ENCODE measurements around the gene MBNL1. TPM values are rescaled to one million over a fixed set of nuclear protein-coding genes. Genes with fewer than 3 reads are reported as not detected.

The MBNL1 gene
- total RNA-seq, 1 experiment from 2014 or later: 140 TPM

DNA sequence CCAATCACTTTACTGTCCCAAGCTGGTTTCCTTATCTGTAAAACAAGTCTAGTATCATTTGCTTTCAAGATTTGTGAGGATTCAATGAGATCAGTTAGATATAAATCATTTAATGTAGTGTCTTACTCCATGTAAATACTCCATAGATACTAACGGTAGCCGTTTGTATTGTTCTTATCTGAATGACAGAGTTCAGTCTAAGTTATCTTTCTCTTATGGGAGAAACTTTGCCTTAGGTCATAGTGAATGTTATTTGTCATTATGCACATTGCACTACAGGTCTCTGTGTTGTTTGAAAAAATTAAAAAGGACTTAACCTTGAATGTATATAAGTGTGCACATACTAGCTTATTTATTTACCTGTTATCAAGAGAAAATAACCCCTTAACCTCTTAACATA is 44.7 kb downstream of the MBNL1 start:
- no TSS peak for BruUV-seq (replicated peaks)
- ChIA-PET CTCF (interaction anchor here (0.7 kb wide), 1 partner anchor 476 kb away, joined by 5 read pairs; no protein-coding TSS in a partner anchor), POLR2A (no interaction called here)
- no peak for DNase-seq (ENCODE audit: low read depth, low spot score)
- Histone ChIP-seq H3K36me3 (ENCODE audit: control insufficient read depth, insufficient read depth, low read length) (no peaks in the 10 kb centered on the region), H3K27me3 (ENCODE audit: control insufficient read depth, insufficient read depth, low read length) (no peaks in the 10 kb centered on the region), H3K4me1 (ENCODE audit: control insufficient read depth, insufficient read depth, low read length) (peaks cover 53% of the 10 kb centered on the region), H3K27ac (ENCODE audit: low read length) (no peak overlapping the region; the same call in 1 of the 2 replicates), H3K4me3 (ENCODE audit: low read depth in 2 of 2, low read length in 2 of 2) (no peak overlapping the region), H3K9me3 (ENCODE audit: control insufficient read depth, insufficient read depth, low read depth, low read length) (no peaks in the 10 kb centered on the region)
- intact Hi-C loops (cut with micrococcal nuclease; ENCODE audit: unreplicated experiment) (no loop called here), in situ Hi-C loops (cut with HindIII; ENCODE audit: low pct_unique_long_range_greater_than_20kb, low sequenced_read_pairs) (no loop called here)
- TF ChIP-seq, protein P1, sequence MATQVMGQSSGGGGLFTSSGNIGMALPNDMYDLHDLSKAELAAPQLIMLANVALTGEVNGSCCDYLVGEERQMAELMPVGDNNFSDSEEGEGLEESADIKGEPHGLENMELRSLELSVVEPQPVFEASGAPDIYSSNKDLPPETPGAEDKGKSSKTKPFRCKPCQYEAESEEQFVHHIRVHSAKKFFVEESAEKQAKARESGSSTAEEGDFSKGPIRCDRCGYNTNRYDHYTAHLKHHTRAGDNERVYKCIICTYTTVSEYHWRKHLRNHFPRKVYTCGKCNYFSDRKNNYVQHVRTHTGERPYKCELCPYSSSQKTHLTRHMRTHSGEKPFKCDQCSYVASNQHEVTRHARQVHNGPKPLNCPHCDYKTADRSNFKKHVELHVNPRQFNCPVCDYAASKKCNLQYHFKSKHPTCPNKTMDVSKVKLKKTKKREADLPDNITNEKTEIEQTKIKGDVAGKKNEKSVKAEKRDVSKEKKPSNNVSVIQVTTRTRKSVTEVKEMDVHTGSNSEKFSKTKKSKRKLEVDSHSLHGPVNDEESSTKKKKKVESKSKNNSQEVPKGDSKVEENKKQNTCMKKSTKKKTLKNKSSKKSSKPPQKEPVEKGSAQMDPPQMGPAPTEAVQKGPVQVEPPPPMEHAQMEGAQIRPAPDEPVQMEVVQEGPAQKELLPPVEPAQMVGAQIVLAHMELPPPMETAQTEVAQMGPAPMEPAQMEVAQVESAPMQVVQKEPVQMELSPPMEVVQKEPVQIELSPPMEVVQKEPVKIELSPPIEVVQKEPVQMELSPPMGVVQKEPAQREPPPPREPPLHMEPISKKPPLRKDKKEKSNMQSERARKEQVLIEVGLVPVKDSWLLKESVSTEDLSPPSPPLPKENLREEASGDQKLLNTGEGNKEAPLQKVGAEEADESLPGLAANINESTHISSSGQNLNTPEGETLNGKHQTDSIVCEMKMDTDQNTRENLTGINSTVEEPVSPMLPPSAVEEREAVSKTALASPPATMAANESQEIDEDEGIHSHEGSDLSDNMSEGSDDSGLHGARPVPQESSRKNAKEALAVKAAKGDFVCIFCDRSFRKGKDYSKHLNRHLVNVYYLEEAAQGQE (IDR thresholded peaks at IDR 0.05; ENCODE audit: insufficient read depth in 1 of 2, low read depth in 2 of 2, low read length in 1 of 2): no peak
- TF ChIP-seq CTCF (IDR thresholded peaks at IDR 0.05) (no peak), TCF7L2 (IDR thresholded peaks at IDR 0.05; ENCODE audit: low read depth, low read length) (no peak), POLR2AphosphoS5 (IDR thresholded peaks at IDR 0.05; ENCODE audit: low read depth, low read length) (no peak)
- ATAC-seq: no peak

- TF ChIP-seq SIN3A (IDR thresholded peaks at IDR 0.05; ENCODE audit: borderline replicate concordance, insufficient read depth, low read depth, low read length) (no peak), TCF7L2 (IDR thresholded peaks at IDR 0.05; ENCODE audit: low read depth, low read length) (no peak)
- Histone ChIP-seq H3K27me3 (ENCODE audit: control insufficient read depth, insufficient read depth, low read length) (no peaks in the 10 kb centered on the region), H3K36me3 (ENCODE audit: control insufficient read depth, insufficient read depth, low read length) (no peaks in the 10 kb centered on the region), H3K4me1 (ENCODE audit: control insufficient read depth, insufficient read depth, low read length) (peaks cover 49% of the 10 kb centered on the region), H3K27ac (ENCODE audit: low read length) (no peak overlapping the region), H3K4me3 (ENCODE audit: low read depth in 2 of 2, low read length in 2 of 2) (no peak overlapping the region), H3K9me3 (ENCODE audit: control insufficient read depth, insufficient read depth, low read depth, low read length) (no peaks in the 10 kb centered on the region)
- BruUV-seq (replicated peaks): no TSS peak
- in situ Hi-C loops (cut with HindIII; ENCODE audit: low pct_unique_long_range_greater_than_20kb, low sequenced_read_pairs): no loop called here
- intact Hi-C loops (cut with micrococcal nuclease; ENCODE audit: unreplicated experiment): no loop called here
- ATAC-seq (no peak), DNase-seq (ENCODE audit: low read depth, low spot score) (no peak)
- ChIA-PET POLR2A (no interaction called here), CTCF (interaction anchor here (0.7 kb wide), 1 partner anchor 476 kb away, joined by 5 read pairs; no protein-coding TSS in a partner anchor)
These were observed 45.2 kb downstream of the MBNL1 start for GRCh38 chr3:152313914-152314313.

GRCh38 chr3:152314677-152315353 is 46.1 kb downstream of the MBNL1 start:
- ATAC-seq: no peak

More at GRCh38 chr3:152314677-152315353, 46.1 kb downstream of the MBNL1 start:
- ChIA-PET CTCF (interaction anchor here (0.6 to 0.7 kb wide), 2 partner anchors 38 to 157 kb away, joined by 3 to 4 read pairs; no protein-coding TSS in a partner anchor), POLR2A (no interaction called here)
- Histone ChIP-seq H3K4me3 (ENCODE audit: low read depth in 2 of 2, low read length in 2 of 2) (no peak overlapping the region), H3K36me3 (ENCODE audit: control insufficient read depth, insufficient read depth, low read length) (no peaks in the 10 kb centered on the region), H3K4me1 (ENCODE audit: control insufficient read depth, insufficient read depth, low read length) (peaks cover 40% of the 10 kb centered on the region), H3K9me3 (ENCODE audit: control insufficient read depth, insufficient read depth, low read depth, low read length) (no peaks in the 10 kb centered on the region), H3K27me3 (ENCODE audit: control insufficient read depth, insufficient read depth, low read length) (no peaks in the 10 kb centered on the region), H3K27ac (ENCODE audit: low read length) (peak overlapping the region; percentile 62)
- DNase-seq (ENCODE audit: low read depth, low spot score): no peak
- TF ChIP-seq SIN3A (IDR thresholded peaks at IDR 0.05; ENCODE audit: borderline replicate concordance, insufficient read depth, low read depth, low read length) (no peak), POLR2AphosphoS5 (IDR thresholded peaks at IDR 0.05; ENCODE audit: low read depth, low read length) (no peak), TCF7L2 (IDR thresholded peaks at IDR 0.05; ENCODE audit: low read depth, low read length) (no peak), CTCF (IDR thresholded peaks at IDR 0.05) (no peak)
- TF ChIP-seq, protein P1 (IDR thresholded peaks at IDR 0.05; ENCODE audit: insufficient read depth in 1 of 2, low read depth in 2 of 2, low read length in 1 of 2): no peak
- intact Hi-C loops (cut with micrococcal nuclease; ENCODE audit: unreplicated experiment): no loop called here
- in situ Hi-C loops (cut with HindIII; ENCODE audit: low pct_unique_long_range_greater_than_20kb, low sequenced_read_pairs): no loop called here
- no TSS peak for BruUV-seq (replicated peaks)

All from Panc1 (cell line).